ENCODE measurements around the gene PNPT1. TPM values are rescaled to one million over a fixed set of nuclear protein-coding genes. Genes with fewer than 3 reads are reported as not detected.
A peak's percentile ranks its signal among the peaks of the same experiment; 100 is the strongest.

The PNPT1 gene
- total RNA-seq, 1 donor from 2014 or later: 29.7 TPM

DNA sequence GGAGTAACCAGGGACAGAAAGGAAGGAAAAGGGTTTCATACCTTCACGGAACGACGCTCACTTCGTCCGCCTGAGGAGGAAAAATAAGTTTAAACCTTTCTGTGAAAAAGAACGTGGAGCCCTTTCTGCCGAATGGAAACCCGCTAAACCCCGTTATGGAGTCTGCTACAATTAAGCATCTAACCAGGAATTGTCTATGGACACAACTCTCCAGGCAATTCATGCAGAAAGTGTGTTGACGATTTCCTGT, 75.7 kb downstream of the PNPT1 start:
- Histone ChIP-seq H3K4me1 (ENCODE audit: control insufficient read depth in 3 of 3, insufficient read depth in 3 of 3, low read length in 3 of 3) (peaks cover 14 to 35% (median 26%) of the 10 kb centered on the region in 3 donors), H3K9me3 (ENCODE audit: control insufficient read depth in 3 of 3, low read length in 3 of 3) (no peaks in the 10 kb centered on the region), H3K27ac (ENCODE audit: low read depth, low read length) (peak overlapping the region; percentile 100), H3K9ac (ENCODE audit: low read depth in 1 of 3, low read length in 3 of 3) (peak overlapping the region; percentile 97 to 100 (median 97)), H3K27me3 (ENCODE audit: control insufficient read depth in 3 of 3, insufficient read depth in 3 of 3, low read length in 3 of 3) (no peaks in the 10 kb centered on the region), H3K4me3 (ENCODE audit: low read length in 3 of 3) (peak overlapping the region; percentile 80 to 97 (median 97)), H3K36me3 (ENCODE audit: control insufficient read depth in 3 of 3, insufficient read depth in 3 of 3, low read length in 3 of 3) (peaks cover 2 to 12% (median 3%) of the 10 kb centered on the region in 3 donors)

DNA sequence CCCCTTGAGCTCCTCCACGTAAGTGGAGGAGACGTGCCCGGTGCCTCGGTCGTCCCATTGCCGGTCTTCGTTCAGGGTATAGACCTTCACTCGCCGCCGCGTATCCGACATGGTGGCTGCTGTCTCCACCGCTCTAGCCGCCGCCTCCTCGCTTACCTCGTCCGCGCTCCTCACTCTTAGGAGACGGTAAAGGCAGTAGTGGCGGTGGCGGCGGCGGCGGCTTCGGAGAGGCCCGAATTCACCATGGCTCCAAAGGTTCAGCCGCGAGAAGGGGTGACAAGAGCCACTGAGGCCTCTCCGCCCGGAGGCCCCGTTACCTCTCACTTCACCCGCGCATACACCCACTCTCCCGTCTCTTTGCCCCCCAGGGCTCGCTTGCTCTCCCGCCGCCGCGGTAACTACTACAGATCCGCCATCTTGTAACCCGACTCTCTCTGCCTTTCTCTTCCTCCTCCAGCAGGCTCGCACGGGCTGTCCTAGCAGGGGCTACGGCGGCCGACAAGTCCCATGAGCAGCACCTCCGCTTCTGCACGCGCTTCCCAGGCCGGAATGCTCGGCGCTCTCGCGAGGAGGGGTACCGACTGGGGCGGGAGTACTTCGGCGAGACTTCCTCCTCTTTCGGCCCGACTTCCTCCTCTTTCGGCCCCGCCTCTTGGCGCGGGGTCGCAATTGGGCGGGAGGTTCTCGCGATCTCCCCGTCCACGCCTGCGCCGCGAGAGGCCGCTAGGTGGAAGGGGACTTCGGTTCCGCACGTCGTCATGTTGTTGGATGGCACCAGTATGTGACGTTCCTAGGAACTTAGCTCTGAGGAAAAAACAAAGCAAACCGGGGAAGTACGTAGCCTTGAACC, 76.2 kb downstream of the PNPT1 start, which contains the start of gene PPP4R3B:
Gene PPP4R3B, minus strand, starts transcription at position 448 of the 850 bp plus-strand sequence. Its CDS starts 337 bp downstream, at position 111.
- Histone ChIP-seq H3K4me1 (ENCODE audit: control insufficient read depth in 3 of 3, insufficient read depth in 3 of 3, low read length in 3 of 3) (peaks cover 14 to 35% (median 26%) of the 10 kb centered on the region in 3 donors), H3K27ac (ENCODE audit: low read depth, low read length) (peak within 1 kb of the TSS; percentile 100), H3K9ac (ENCODE audit: low read depth in 1 of 3, low read length in 3 of 3) (peak within 1 kb of the TSS; percentile 99 to 100 (median 99)), H3K27me3 (ENCODE audit: control insufficient read depth in 3 of 3, insufficient read depth in 3 of 3, low read length in 3 of 3) (no peaks in the 10 kb centered on the region), H3K9me3 (ENCODE audit: control insufficient read depth in 3 of 3, low read length in 3 of 3) (no peaks in the 10 kb centered on the region), H3K36me3 (ENCODE audit: control insufficient read depth in 3 of 3, insufficient read depth in 3 of 3, low read length in 3 of 3) (peaks cover 2 to 15% (median 5%) of the 10 kb centered on the region in 3 donors), H3K4me3 (ENCODE audit: low read length in 3 of 3) (peak within 1 kb of the TSS; percentile 86 to 99 (median 98))

DNA sequence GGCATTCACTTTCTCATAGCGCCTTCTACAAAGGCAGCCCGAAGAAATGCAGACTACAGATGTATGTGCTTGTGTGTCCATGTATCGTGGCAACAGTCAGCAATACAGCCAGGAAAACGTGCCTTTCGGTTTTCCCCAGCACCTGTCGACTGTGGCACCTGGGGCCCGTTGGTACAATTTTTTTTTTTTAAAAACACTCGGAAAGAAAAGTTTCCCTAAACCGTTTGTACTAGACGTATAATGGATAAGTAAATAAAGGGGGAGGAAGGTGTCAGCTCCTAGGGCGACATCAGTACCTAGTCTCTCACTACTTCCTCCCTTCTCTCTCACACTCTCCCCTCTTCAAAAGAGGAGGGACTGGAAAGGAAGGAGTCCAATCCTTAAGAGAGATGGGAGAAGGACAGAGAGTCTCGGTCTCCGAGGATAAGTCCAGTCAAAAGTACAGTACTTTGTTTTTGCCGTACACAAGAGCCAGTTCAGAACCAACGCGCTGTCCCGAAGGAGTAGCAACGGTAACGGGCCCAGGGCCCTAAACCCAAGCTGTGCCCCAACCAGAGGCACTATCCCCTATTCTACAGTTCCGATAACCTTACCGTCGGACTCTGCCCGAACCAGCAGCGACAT, 77.0 kb downstream of the PNPT1 start:
- Histone ChIP-seq H3K27ac (ENCODE audit: low read depth, low read length) (peak overlapping the region; percentile 100), H3K4me1 (ENCODE audit: control insufficient read depth in 3 of 3, insufficient read depth in 3 of 3, low read length in 3 of 3) (peaks cover 14 to 32% (median 25%) of the 10 kb centered on the region in 3 donors), H3K9me3 (ENCODE audit: control insufficient read depth in 3 of 3, low read length in 3 of 3) (no peaks in the 10 kb centered on the region), H3K9ac (ENCODE audit: low read depth in 1 of 3, low read length in 3 of 3) (peak overlapping the region; percentile 99 to 100 (median 99)), H3K4me3 (ENCODE audit: low read length in 3 of 3) (peak overlapping the region; percentile 86 to 99 (median 98)), H3K36me3 (ENCODE audit: control insufficient read depth in 3 of 3, insufficient read depth in 3 of 3, low read length in 3 of 3) (peaks cover 2 to 11% (median 9%) of the 10 kb centered on the region in 3 donors), H3K27me3 (ENCODE audit: control insufficient read depth in 3 of 3, insufficient read depth in 3 of 3, low read length in 3 of 3) (no peaks in the 10 kb centered on the region)

DNA sequence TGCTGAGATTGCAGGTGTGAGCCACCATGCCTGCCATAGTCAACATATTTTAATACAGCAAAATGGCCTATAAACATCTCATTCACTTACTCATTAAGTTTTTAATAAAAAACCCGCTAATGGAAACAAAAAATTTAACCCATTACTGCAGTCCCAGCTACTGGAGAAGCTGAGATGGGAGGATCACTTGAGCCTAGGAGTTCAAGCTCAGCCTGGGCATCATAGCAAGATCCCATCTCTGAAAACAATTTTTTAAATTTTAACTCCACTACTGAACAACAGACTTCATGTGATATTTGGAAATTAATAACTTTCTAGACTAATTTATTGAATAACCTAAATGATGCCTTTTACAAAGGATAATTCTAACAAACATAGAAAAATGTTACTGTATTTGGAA, 81.6 kb downstream of the PNPT1 start:
- H3K9me3 ChIP-seq (ENCODE audit: control insufficient read depth in 3 of 3, low read length in 3 of 3): no peaks in the 10 kb centered on the region
- no peak overlapping the region for H3K27ac ChIP-seq (ENCODE audit: low read depth, low read length)
- H3K36me3 ChIP-seq (ENCODE audit: control insufficient read depth in 3 of 3, insufficient read depth in 3 of 3, low read length in 3 of 3): peaks cover 4 to 21% (median 17%) of the 10 kb centered on the region in 3 donors
- no peak overlapping the region for H3K9ac ChIP-seq (ENCODE audit: low read depth in 1 of 3, low read length in 3 of 3)
- H3K4me1 ChIP-seq (ENCODE audit: control insufficient read depth in 3 of 3, insufficient read depth in 3 of 3, low read length in 3 of 3): peaks cover 3 to 11% (median 11%) of the 10 kb centered on the region in 3 donors
- no peaks in the 10 kb centered on the region for H3K27me3 ChIP-seq (ENCODE audit: control insufficient read depth in 3 of 3, insufficient read depth in 3 of 3, low read length in 3 of 3)
- H3K4me3 ChIP-seq (ENCODE audit: low read length in 3 of 3): no peak overlapping the region

DNA sequence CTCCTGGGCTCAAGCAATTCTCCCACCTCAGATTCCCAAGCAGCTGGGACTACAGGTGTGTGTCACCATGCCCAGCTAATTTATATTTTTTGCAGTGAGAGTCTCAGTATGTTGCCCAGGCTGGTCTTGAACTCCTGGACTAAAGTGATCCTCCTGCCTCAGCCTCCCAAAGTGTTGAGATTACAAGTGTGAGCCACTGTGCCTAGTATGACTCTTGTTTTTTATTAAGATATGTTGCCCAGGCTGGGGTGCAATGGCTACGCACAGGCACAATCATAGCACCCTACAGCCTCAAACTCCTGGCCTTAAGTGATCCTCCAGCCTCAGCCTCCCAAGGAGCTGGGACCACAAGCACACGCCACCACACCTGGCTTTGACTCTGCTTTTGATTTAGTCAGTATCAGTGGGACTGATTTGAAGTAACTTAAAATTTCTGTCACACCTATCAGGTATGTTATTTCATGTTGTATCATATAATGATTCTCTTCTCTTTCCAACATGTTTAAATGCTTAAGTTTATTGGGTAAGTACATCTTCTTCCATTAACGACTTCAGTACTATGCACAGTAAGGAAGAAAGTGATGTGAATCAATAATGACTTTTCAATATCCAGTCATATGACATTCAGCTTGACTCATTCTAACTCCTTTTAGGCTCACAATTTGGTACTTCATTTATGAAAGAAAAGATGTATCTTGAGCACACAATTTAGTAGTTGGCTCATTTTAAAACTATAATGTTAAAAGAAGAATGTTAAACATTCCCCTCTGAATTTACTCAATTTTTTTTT, 82.5 kb downstream of the PNPT1 start:
- Histone ChIP-seq H3K4me3 (ENCODE audit: low read length in 3 of 3) (no peak overlapping the region), H3K36me3 (ENCODE audit: control insufficient read depth in 3 of 3, insufficient read depth in 3 of 3, low read length in 3 of 3) (peaks cover 4 to 21% (median 17%) of the 10 kb centered on the region in 3 donors), H3K9me3 (ENCODE audit: control insufficient read depth in 3 of 3, low read length in 3 of 3) (no peaks in the 10 kb centered on the region), H3K9ac (ENCODE audit: low read depth in 1 of 3, low read length in 3 of 3) (no peak overlapping the region), H3K27ac (ENCODE audit: low read depth, low read length) (no peak overlapping the region), H3K27me3 (ENCODE audit: control insufficient read depth in 3 of 3, insufficient read depth in 3 of 3, low read length in 3 of 3) (no peaks in the 10 kb centered on the region), H3K4me1 (ENCODE audit: control insufficient read depth in 3 of 3, insufficient read depth in 3 of 3, low read length in 3 of 3) (peaks cover 3 to 11% (median 11%) of the 10 kb centered on the region in 3 donors)

DNA sequence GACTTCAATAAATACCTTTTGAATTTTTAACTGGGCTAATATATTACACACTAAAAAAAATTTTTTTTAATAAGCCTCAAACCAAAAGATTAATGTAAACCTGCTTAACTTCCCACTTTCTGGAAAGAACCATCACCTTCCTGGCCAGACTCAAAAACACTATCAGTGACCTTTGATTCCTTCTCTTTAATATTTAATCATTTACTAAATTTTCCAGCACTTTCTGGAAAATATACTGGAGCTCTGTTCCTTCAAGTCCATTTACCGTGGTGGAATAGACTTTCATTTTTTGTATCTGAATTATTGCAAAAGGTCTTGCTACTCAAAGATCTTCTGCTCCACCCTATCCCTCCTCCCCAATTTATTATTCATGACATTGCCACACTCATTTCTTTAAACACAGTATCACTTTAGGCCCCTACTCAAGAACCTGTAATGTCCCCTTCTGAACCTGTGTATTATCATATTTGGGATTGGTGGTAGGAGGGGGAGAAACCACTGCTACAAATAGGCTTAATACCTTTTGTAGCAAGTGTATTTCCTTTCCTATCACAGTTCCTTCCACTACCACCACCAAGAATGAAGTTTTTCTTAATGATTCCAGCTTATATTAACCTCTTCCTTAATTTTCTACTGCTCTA, 83.6 kb downstream of the PNPT1 start:
- no peaks in the 10 kb centered on the region for H3K9me3 ChIP-seq (ENCODE audit: control insufficient read depth in 3 of 3, low read length in 3 of 3)
- H3K36me3 ChIP-seq (ENCODE audit: control insufficient read depth in 3 of 3, insufficient read depth in 3 of 3, low read length in 3 of 3): peaks cover 4 to 21% (median 17%) of the 10 kb centered on the region in 3 donors
- H3K27ac ChIP-seq (ENCODE audit: low read depth, low read length): no peak overlapping the region
- H3K27me3 ChIP-seq (ENCODE audit: control insufficient read depth in 3 of 3, insufficient read depth in 3 of 3, low read length in 3 of 3): no peaks in the 10 kb centered on the region
- H3K4me3 ChIP-seq (ENCODE audit: low read length in 3 of 3): no peak overlapping the region
- peaks cover 0 to 6% (median 3%) of the 10 kb centered on the region in 3 donors for H3K4me1 ChIP-seq (ENCODE audit: control insufficient read depth in 3 of 3, insufficient read depth in 3 of 3, low read length in 3 of 3)
- H3K9ac ChIP-seq (ENCODE audit: low read depth in 1 of 3, low read length in 3 of 3): no peak overlapping the region

DNA sequence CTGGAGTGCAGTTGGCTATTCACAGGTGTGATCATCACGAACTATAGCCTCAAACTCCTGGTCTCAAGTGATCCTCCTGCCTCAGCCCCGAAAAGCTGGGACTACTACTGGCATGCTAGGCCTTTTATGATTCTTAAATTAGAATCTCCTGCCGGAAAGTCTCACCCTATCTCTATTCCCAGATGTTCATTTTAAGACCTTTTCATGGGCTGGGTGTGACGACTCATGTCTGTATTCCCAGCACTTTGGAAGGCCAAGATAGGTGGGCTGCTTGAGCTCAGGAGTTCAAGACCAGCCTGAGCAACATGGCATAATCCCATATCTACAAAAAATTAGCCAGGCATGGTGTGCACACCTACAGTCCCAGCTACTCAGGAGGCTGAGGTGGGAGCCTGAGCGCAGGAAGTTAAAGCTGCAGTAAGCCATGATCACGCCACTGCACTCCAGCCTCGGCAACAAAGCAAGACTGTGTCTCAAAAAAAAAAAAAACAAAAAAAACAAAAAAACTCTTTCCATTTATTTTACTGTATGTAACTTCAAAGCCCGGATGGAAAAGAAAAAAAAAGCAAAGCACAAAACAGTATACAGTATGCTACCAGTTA, 84.3 kb downstream of the PNPT1 start:
- H3K27ac ChIP-seq (ENCODE audit: low read depth, low read length): no peak overlapping the region
- peaks cover 4 to 18% (median 15%) of the 10 kb centered on the region in 3 donors for H3K36me3 ChIP-seq (ENCODE audit: control insufficient read depth in 3 of 3, insufficient read depth in 3 of 3, low read length in 3 of 3)
- peaks cover 0 to 9% (median 3%) of the 10 kb centered on the region in 3 donors for H3K4me1 ChIP-seq (ENCODE audit: control insufficient read depth in 3 of 3, insufficient read depth in 3 of 3, low read length in 3 of 3)
- H3K9me3 ChIP-seq (ENCODE audit: control insufficient read depth in 3 of 3, low read length in 3 of 3): no peaks in the 10 kb centered on the region
- no peak overlapping the region for H3K4me3 ChIP-seq (ENCODE audit: low read length in 3 of 3)
- H3K9ac ChIP-seq (ENCODE audit: low read depth in 1 of 3, low read length in 3 of 3): no peak overlapping the region
- no peaks in the 10 kb centered on the region for H3K27me3 ChIP-seq (ENCODE audit: control insufficient read depth in 3 of 3, insufficient read depth in 3 of 3, low read length in 3 of 3)

DNA sequence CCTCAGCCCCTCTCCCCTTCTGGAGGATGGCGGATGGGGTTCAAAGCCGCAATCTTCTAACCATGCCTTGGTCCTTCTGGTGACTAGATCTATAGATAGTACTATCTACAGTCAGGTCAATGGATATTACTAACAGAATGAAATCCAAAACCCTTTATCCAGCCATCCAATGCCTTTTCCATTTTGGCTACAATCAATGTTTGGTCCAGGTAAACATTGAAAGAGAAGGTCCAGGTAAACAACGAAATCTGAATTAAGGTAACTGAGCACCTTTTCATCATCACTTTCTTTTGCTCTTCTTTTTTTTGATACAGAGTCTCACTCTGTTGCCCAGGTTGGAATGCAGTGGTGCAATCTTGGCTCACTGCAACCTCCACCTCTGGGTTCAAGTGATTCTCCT, 85.9 kb downstream of the PNPT1 start:
- Histone ChIP-seq H3K27me3 (ENCODE audit: control insufficient read depth in 3 of 3, insufficient read depth in 3 of 3, low read length in 3 of 3) (no peaks in the 10 kb centered on the region), H3K4me1 (ENCODE audit: control insufficient read depth in 3 of 3, insufficient read depth in 3 of 3, low read length in 3 of 3) (peaks cover 0 to 9% (median 6%) of the 10 kb centered on the region in 3 donors), H3K9me3 (ENCODE audit: control insufficient read depth in 3 of 3, low read length in 3 of 3) (no peaks in the 10 kb centered on the region), H3K36me3 (ENCODE audit: control insufficient read depth in 3 of 3, insufficient read depth in 3 of 3, low read length in 3 of 3) (peaks cover 4 to 15% (median 11%) of the 10 kb centered on the region in 3 donors), H3K4me3 (ENCODE audit: low read length in 3 of 3) (no peak overlapping the region), H3K27ac (ENCODE audit: low read depth, low read length) (no peak overlapping the region), H3K9ac (ENCODE audit: low read depth in 1 of 3, low read length in 3 of 3) (no peak overlapping the region)

DNA sequence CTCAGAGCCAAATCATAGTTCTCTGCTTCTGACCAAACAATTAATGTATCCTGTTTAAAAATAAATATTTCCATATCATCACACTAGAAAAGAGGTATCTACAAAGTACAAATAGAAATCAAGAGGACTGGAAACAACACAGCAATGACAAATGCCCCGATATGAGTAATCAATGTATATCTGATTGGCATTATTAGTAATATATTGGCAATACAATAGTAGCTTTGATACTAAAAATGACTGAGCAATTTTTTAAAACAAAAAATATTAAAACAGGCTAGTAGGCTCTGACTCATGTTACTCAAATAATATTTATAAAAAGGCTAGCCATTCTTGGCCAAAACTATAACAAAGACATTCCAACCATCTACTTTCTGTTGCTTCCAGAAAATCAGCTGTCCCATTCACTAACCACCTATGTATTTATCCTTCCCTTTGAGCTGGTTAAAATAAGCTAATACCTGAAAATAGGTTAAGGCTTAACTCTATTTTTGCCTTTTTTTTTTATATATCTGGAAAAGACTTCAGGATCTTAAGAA, 89.5 kb downstream of the PNPT1 start:
- Histone ChIP-seq H3K9ac (ENCODE audit: low read depth in 1 of 3, low read length in 3 of 3) (no peak overlapping the region), H3K27ac (ENCODE audit: low read depth, low read length) (no peak overlapping the region), H3K27me3 (ENCODE audit: control insufficient read depth in 3 of 3, insufficient read depth in 3 of 3, low read length in 3 of 3) (no peaks in the 10 kb centered on the region), H3K4me1 (ENCODE audit: control insufficient read depth in 3 of 3, insufficient read depth in 3 of 3, low read length in 3 of 3) (peaks cover 0 to 6% (median 3%) of the 10 kb centered on the region in 3 donors), H3K9me3 (ENCODE audit: control insufficient read depth in 3 of 3, low read length in 3 of 3) (no peaks in the 10 kb centered on the region), H3K36me3 (ENCODE audit: control insufficient read depth in 3 of 3, insufficient read depth in 3 of 3, low read length in 3 of 3) (peaks cover 0 to 12% (median 9%) of the 10 kb centered on the region in 3 donors), H3K4me3 (ENCODE audit: low read length in 3 of 3) (no peak overlapping the region)
